Fibroblast of skin of abdomen (primary cell): ENCODE measurements around the gene WBP11.

ENCODE experiments used
- DNase-seq: peaks from one replicate; pipeline ENCODE4 v3.0.0-alpha.2; 2013

Gene WBP11

GRCh38 chr12:14824012-14824634 lies 20.8 kb upstream of the WBP11 start:
- no peak for DNase-seq

DNA sequence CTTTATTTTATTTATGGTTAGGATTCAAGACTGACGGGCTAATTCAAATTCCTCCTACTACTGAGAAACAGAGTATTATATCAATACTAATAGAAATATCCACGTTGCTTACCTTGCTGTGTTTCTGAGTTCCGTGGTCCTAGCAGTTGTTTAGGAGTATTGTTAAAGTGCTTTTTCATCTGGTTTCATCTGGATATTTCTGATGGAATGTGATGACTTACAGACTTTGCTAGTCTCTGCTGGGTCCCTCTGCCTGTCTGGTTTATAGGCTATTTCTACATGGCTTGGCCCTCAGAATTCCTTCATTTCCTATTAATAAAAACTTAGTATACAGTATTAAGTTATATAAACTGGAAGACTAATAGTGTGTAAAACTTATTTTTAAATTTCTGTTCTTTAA lies 10.7 kb upstream of the WBP11 start, which contains the start of gene SMCO3:
SMCO3 (minus strand) TSS at position 169 of the 400 bp plus-strand sequence. CDS start 7,502 bp downstream, outside the sequence.
- DNase-seq: no peak

- no peak for DNase-seq
Observed at GRCh38 chr12:14811486-14811885, 8.2 kb upstream of the WBP11 start.

DNA sequence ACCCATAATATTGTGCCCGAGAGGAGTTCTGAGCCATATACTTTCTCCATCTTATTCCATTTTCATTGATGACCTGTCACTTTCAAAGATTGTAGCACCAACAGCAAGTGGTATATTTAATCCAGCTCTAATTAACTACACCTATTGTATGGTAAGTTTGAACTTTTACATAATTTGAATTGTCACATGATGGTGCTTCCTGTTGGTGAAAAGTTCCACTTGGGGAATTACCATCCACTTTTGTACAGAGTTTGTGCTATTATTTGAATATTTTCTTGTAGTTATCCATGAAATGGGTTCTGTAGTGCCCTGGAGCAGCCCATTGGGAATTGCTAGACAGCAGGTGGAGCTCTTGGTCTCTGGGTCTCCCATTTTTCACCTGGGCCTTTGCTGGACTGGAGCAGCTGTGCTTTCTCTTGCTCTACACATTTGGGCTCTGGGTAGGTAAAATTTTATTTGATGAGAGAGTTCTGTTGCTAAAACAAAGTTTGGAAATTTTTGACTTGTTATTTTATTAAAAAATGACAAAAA lies 7.7 kb upstream of the WBP11 start:
- peak; percentile 18 for DNase-seq

DNA sequence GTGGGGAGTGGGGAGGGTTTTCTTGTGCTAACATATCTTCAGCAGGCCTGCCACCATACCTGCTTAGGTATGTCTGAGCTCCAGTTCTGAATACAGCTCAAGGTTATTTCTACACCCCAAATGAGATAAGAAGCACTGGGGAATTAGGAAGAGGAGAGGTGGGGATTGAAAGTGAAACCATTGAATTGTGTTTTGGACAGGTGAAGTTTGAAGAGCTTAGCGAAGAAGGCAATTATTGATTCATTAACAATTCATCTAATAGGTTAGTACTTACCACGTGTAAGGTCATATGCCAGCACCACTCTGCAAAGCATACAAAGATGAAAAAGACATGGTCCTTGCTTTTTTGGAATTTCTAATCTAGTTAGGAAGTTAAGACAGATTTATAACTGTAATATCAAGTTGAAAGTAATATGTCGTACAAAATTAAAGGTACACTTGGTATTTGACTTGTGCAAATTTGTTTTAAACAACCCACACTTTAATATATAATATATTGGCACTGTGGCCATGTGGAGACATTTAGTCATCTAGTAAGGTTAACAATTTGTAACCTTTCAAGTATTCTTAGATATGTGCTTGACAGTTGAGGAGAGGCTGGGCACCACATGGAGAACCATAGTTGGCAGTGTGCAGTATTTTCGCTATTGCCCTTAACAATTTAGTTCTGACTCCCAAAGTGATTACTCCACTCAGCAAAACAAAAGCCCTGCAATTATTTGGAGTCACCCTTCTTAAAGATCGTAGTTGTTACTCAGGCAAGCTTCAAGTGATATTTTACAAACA lies 7.1 kb upstream of the WBP11 start:
- DNase-seq: no peak

- DNase-seq: no peak
Observed at GRCh38 chr12:14803830-14804160, 517 bp upstream of the WBP11 start.

GRCh38 chr12:14802721-14803010 lies 612 bp downstream of the WBP11 start:
- DNase-seq: no peak

DNA sequence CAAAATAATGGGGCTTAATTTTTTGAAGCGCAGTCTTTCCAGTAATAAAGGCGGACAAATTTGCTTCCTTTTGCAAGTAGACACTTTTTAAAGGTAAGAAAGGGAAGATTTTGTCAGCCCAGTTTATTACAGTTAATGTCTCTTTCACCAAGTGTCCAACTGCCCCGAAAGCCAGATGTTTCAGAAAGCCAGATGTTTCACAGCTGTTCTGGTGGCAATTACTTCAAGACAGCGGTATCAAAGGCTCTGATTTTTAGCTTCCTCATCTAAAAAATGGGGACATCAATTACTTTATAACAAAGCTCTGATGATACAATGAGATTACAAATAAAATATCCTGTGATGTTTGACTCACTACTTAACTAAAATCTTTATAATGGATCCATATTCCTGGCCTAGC lies 1.0 kb downstream of the WBP11 start:
- no peak for DNase-seq

GRCh38 chr12:14795028-14795448 lies 8.2 kb downstream of the WBP11 start:
- no peak for DNase-seq

DNA sequence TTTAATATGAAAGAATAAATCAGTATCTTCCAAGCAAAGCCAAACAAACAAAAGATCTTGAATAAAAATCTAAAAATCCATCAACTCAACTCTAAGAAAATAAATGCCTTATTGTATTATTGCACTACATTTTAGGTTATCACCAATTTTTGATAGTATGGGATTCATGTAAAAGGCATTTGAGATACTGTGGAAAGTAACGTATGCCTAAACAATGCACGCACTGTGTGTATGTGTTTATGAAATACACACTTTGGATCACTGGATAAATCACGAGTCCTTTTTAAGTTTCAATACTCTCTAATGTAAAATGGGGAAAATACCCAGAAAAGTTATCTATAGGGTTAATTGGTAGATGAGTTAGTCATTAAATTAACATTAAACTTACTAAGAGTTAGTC lies 17.7 kb downstream of the WBP11 start:
- DNase-seq: no peak

DNA sequence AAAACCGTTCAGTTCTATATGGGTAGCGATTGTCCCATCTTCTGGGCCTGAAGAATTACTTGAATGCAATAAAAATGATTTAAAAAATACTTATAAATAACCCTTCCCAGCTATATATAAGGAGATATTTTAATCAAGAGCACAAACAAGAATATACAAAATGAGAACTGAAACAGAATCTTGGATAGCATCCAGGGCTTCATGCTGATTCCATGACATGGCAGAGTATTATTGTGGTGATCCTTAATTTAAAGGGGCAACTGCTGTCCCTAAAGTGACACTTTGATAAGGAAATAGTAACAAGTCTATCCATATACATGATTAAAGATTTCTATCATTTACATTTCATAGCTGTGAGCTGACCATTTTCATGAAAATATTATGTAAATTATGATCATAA lies 18.8 kb downstream of the WBP11 start:
- no peak for DNase-seq

GRCh38 chr12:14782756-14783155 lies 20.5 kb downstream of the WBP11 start:
- DNase-seq: no peak

DNA sequence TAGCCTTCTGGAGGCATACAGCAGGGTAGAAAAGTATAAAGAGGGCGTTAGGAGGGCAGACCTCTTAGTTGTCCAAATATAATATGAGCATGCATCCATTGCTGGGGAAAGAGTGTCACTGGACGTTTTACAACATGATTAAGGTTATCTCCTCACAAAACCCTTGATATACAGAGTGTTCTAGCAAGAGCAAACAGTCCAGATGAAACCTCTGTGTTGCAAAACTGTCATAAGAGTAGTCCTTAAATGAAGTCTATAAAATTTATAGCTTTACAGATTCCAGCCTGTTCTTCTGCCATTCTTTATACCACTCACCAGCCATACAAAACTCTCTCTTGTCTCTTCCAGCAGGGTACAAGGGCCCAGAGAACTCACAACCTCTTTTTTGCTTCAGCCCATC lies 21.7 kb downstream of the WBP11 start:
- no peak for DNase-seq

DNA sequence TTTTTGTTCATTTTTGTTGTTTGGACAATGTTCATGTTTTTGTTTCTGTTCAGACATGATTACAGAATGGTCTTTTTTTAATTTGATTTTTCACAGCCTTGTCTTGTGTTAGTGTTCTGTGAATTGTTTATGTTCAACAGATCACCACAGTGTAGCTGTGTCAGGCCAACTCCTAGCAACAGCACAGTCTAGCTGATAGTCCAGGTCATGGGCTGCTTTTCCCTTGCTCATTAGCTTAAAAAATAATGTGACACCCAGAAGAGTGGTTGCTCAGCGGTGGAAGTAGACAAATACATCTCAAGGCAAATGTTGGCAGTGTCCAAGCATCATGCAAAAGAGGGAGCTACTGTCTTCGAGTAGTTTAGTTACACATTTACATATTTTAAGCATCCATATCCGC lies 22.4 kb downstream of the WBP11 start:
- no peak for DNase-seq

- DNase-seq: no peak
Observed at GRCh38 chr12:14779834-14780233, 23.4 kb downstream of the WBP11 start.

GRCh38 chr12:14777271-14777670 lies 26.0 kb downstream of the WBP11 start:
- DNase-seq: no peak

- DNase-seq: no peak
Observed at GRCh38 chr12:14776236-14776961, 26.9 kb downstream of the WBP11 start.

DNA sequence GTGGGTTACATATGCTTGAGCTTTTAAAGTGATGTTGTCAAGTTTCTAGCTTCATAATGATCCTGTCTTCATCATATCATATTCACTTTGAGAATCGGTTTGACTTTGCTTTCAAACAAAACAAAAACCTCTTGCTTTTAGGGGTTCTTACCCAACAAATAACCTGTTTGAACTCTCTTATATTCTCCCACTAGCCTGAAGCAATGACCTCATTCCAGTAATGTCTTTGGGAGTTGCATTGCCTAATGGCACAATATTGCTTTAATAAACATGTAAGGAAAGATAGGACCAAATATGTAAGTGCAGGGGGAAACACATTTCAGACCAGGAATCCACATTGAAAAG lies 27.7 kb downstream of the WBP11 start:
- no peak for DNase-seq

DNA sequence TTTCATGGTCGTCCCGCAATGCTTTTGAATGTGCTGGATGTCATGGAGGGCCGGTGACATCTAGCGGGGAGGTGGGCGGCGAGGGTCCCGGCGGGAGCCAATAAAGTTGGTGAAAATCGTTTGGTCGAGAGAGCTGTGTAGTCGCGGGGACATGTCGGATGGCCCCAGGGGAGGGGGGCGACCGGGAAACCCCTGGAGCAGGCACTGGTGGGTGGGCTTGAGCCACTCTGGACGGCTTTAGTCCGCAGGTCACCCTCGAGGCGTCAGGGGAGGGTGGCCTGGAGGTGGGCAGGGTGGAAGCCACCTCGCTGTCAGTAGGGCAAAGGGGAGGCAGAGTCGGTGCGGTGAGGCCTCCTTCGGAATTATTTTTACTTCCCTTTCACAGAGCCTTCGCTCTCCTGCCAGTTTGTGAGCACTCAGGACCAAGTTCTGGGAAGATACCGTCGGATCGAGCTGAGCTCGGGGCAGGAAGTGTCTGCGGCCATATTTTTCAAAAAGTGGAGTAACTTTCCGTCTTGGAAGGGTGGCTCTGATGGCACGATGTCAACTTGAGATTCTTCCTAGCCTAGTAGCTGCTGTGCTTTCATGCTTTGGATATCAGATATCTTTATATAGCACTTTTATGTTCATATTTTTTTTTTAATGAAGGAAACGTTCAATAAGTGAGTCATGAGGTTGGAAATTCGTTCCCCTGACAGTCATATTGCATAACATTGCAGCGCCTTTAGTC lies 28.2 kb downstream of the WBP11 start:
- peak; percentile 71 for DNase-seq

DNA sequence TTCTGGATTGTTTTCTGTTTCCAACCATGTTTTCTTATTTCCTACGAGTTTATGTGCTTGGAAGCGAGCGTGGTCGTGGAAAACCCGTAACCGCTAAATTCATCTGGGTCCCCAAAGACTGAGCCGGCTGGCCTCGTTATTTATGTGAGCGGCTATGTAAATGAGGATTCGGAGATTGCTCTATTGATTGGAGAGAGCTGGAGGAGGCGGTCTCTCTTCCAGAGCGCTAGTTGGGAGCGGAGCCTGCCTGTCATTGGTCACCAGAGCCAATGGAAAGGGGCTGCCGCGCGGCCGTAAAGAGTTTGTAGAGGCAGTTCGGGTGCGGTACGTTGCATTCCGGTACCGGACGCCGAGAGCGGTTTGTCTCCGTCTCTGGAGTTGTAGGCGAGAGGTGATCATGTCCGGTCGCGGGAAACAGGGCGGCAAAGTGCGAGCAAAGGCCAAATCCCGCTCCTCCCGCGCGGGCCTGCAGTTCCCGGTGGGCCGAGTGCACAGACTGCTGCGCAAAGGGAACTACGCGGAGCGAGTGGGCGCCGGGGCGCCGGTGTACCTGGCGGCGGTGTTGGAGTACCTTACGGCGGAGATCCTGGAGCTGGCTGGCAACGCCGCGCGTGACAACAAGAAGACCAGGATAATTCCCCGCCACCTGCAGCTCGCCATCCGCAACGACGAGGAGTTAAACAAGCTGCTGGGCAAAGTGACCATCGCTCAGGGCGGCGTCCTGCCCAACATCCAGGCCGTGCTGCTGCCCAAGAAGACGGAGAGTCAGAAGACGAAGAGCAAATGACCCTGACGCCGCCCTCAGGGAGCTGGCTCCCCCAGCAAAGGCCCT lies 29.0 kb downstream of the WBP11 start:
- DNase-seq: peak; percentile 96

DNA sequence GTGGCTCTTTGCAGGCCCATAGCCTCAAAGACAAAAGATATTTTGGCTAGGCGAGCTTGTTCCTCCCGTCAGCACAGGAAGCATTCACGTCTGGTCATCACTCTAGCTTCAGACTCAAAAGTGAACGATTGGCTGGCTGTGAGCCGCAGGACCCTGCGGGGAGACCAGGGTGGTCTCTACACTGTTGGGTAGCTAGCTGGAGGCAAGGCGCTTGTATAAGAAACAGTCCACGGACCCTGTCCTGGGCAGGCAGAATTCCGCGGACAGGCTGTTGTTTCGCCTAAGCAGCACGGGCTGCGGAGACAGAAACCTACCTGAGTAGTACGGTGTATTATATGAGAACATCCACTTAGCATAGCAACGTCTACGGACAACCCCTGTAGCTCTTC lies 29.6 kb downstream of the WBP11 start:
- DNase-seq: peak; percentile 5

GRCh38 chr12:14772946-14773345 lies 30.3 kb downstream of the WBP11 start:
- no peak for DNase-seq
